HEK293 (cell line): ENCODE data around the gene ADRA2B.

ENCODE experiments used
- CTCF ChIA-PET: fragments of 350-600 bp; formaldehyde crosslinking; extraction: SDS; loops from one replicate; lab custom pipeline; 2021; ENCODE audit warnings: antibody characterized with exemption; lab: Yijun Ruan, JAX
- POLR2A ChIA-PET: fragments of 300-600 bp; formaldehyde crosslinking; extraction: SDS; loops from one replicate; lab custom pipeline; 2020; ENCODE audit warnings: antibody characterized with exemption, inconsistent platforms; lab: Yijun Ruan, JAX
- H3K27ac ChIP-seq: fragments of 200-500 bp; sonication (Bioruptor generic); 2 replicates; pipeline ENCODE4 v1.5.1; 2014; ENCODE audit warnings: low read depth, low read length, control low read depth, inconsistent platforms; ENCODE audit errors: extremely low read depth
- H3K36me3 ChIP-seq, 2 experiments: fragments of 200-500 bp in 1 of 2; sonication (Bioruptor generic) in 1 of 2; 1 replicate in 1 of 2; 2 replicates in 1 of 2; pipeline ENCODE4 v1.5.1; 2014 to 2017; ENCODE audit warnings: inconsistent platforms in 2 of 2, low read length in 2 of 2; ENCODE audit not compliant: control insufficient read depth in 2 of 2, insufficient read depth in 1 of 2
- H3K4me1 ChIP-seq: fragments of 200-500 bp; sonication (Bioruptor generic); 2 replicates; pipeline ENCODE4 v1.5.1; 2014; ENCODE audit warnings: mild to moderate bottlenecking, low read length, inconsistent platforms; ENCODE audit not compliant: control insufficient read depth, insufficient read depth
- H3K4me3 ChIP-seq: 2 replicates; pipeline ENCODE4 v1.5.1; 2011; ENCODE audit warnings: low read depth, mild to moderate bottlenecking, control low read depth, low read length, moderate library complexity
- H3K9me3 ChIP-seq: fragments of 200-500 bp; sonication (Bioruptor generic); 2 replicates; pipeline ENCODE4 v1.5.1; 2014; ENCODE audit warnings: low read depth, low read length, inconsistent platforms; ENCODE audit not compliant: control insufficient read depth, insufficient read depth
- HOXA7 ChIP-seq: sonication (generic); formaldehyde crosslinking; IDR thresholded peaks from 2 replicates; pipeline ENCODE4 v1.8.1; 2022; ENCODE audit warnings: missing genetic modification reagents, borderline replicate concordance
- HOXC10 ChIP-seq: sonication (generic); formaldehyde crosslinking; IDR thresholded peaks from 2 replicates; pipeline ENCODE4 v1.8.1; 2023; ENCODE audit warnings: mild to moderate bottlenecking, missing genetic modification reagents
- KLF10 ChIP-seq: fragments of 450-650 bp; IDR thresholded peaks from 2 replicates; pipeline ENCODE4 v1.5.1; 2018; ENCODE audit warnings: missing biosample characterization, mild to moderate bottlenecking, missing genetic modification characterization
- KLF8 ChIP-seq: fragments of 450-650 bp; formaldehyde crosslinking; IDR thresholded peaks from 2 replicates; pipeline ENCODE4 v1.5.1; 2016; ENCODE audit warnings: missing biosample characterization, missing genetic modification characterization
- MEIS1 ChIP-seq: sonication (generic); formaldehyde crosslinking; IDR thresholded peaks from 2 replicates; pipeline ENCODE4 v1.8.1; 2022; ENCODE audit warnings: missing genetic modification reagents, mild to moderate bottlenecking, borderline replicate concordance
- SALL2 ChIP-seq: fragments of 450-650 bp; formaldehyde crosslinking; IDR thresholded peaks from 2 replicates; pipeline ENCODE4 v1.5.0; 2017; ENCODE audit warnings: missing biosample characterization, mild to moderate bottlenecking, missing genetic modification characterization, borderline replicate concordance
- WT1 ChIP-seq: fragments of 450-650 bp; formaldehyde crosslinking; IDR thresholded peaks from 2 replicates; pipeline ENCODE4 v1.5.1; 2016; ENCODE audit warnings: missing biosample characterization, missing genetic modification characterization
- ZNF133 ChIP-seq: fragments of 450-650 bp; formaldehyde crosslinking; IDR thresholded peaks from 2 replicates; pipeline ENCODE4 v1.5.1; 2016; ENCODE audit warnings: missing biosample characterization, missing genetic modification characterization
- ZNF2 ChIP-seq: fragments of 450-650 bp; formaldehyde crosslinking; IDR thresholded peaks from 2 replicates; pipeline ENCODE4 v1.5.1; 2016; ENCODE audit warnings: missing biosample characterization, missing genetic modification characterization
- ZNF211 ChIP-seq: fragments of 450-650 bp; formaldehyde crosslinking; IDR thresholded peaks from 2 replicates; pipeline ENCODE4 v1.5.1; 2016; ENCODE audit warnings: low read depth, missing biosample characterization, missing genetic modification characterization
- ZNF214 ChIP-seq: fragments of 450-650 bp; formaldehyde crosslinking; IDR thresholded peaks from 2 replicates; pipeline ENCODE4 v1.5.1; 2017; ENCODE audit warnings: missing biosample characterization, mild to moderate bottlenecking, missing genetic modification characterization, borderline replicate concordance
- ZNF366 ChIP-seq: fragments of 450-650 bp; formaldehyde crosslinking; conservative IDR thresholded peaks from 2 replicates; pipeline ENCODE4 v1.5.1; 2016; ENCODE audit warnings: missing biosample characterization, missing genetic modification characterization
- ZNF391 ChIP-seq: fragments of 450-650 bp; formaldehyde crosslinking; IDR thresholded peaks from 2 replicates; pipeline ENCODE4 v1.5.1; 2016; ENCODE audit warnings: low read depth, missing biosample characterization, missing genetic modification characterization, borderline replicate concordance
- ZNF530 ChIP-seq: fragments of 450-650 bp; formaldehyde crosslinking; IDR thresholded peaks from 2 replicates; pipeline ENCODE4 v1.5.1; 2016; ENCODE audit warnings: low read depth, missing biosample characterization, missing genetic modification characterization
- ZNF626 ChIP-seq: fragments of 450-650 bp; sonication (Bioruptor Pico); formaldehyde crosslinking; IDR thresholded peaks from 2 replicates; pipeline ENCODE4 v1.5.1; 2018; ENCODE audit warnings: missing biosample characterization, missing genetic modification characterization, inconsistent platforms
- ZNF76 ChIP-seq: fragments of 450-650 bp; formaldehyde crosslinking; IDR thresholded peaks from 2 replicates; pipeline ENCODE4; 2016; ENCODE audit warnings: low read depth, missing biosample characterization, missing genetic modification characterization, borderline replicate concordance
- TF ChIP-seq, protein P1 (sequence below): fragments of 450-650 bp; formaldehyde crosslinking; IDR thresholded peaks from 2 replicates; pipeline ENCODE4 v1.5.1; 2017; ENCODE audit warnings: missing biosample characterization, missing genetic modification characterization
- TF ChIP-seq, protein P2 (sequence below): IDR thresholded peaks from 2 replicates; pipeline ENCODE4 v1.6.1; 2011; ENCODE audit warnings: mild to moderate bottlenecking, low read depth, low read length, borderline replicate concordance
- TF ChIP-seq, protein P3 (sequence below): fragments of 450-650 bp; formaldehyde crosslinking; IDR thresholded peaks from 2 replicates; pipeline ENCODE4 v1.5.1; 2016; ENCODE audit warnings: missing biosample characterization, missing genetic modification characterization
- TF ChIP-seq, protein P4 (sequence below): fragments of 450-650 bp; formaldehyde crosslinking; IDR thresholded peaks from 2 replicates; pipeline ENCODE4 v1.5.1; 2017; ENCODE audit warnings: missing biosample characterization, mild to moderate bottlenecking, missing genetic modification characterization, moderate library complexity
- TF ChIP-seq, protein P5 (sequence below): fragments of 450-650 bp; formaldehyde crosslinking; conservative IDR thresholded peaks from 2 replicates; pipeline ENCODE4 v1.5.1; 2016; ENCODE audit warnings: low read depth, missing biosample characterization, missing genetic modification characterization

Gene ADRA2B

DNA sequence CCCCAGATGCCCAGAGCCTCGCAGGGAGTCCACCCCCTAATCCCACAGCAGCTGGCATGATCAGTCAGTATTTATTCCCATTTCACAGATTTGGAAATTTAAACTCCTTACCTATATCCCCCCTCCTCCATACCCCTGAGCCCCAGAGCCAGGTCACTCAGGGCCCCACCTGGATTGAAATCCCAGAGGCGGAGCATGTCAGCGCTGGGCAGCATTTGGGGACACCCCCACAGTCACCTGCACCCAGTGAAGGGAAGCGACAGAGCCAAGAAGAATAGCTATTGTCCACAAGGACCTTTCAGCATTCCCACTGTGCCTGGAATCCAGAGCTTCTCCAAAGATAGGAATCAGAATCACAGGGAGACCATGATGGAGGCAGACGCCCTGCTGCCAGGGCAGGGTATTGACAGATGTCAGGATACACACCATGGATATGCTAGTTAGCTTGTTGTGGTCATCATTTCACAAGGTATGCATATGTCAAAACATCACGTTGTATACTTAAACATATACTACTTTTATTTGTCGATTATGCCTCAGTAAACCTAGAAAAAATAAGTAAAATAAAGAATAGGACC is 22.9 kb upstream of the ADRA2B start:
- no peak for TF ChIP-seq KLF10
- TF ChIP-seq ZNF133 (tag by site-specific recombination), result no peak
- no peak for TF ChIP-seq ZNF214 (tag by site-specific recombination)
- TF ChIP-seq ZNF211 (tag by site-specific recombination), result no peak
- no peak for TF ChIP-seq WT1 (tag by site-specific recombination)
- TF ChIP-seq SALL2, result no peak
- TF ChIP-seq ZNF626 (tag by site-specific recombination), result no peak
- TF ChIP-seq ZNF366 (tag by site-specific recombination), result no peak
- TF ChIP-seq ZNF76 (tag by site-specific recombination), result no peak
- TF ChIP-seq, protein P1, sequence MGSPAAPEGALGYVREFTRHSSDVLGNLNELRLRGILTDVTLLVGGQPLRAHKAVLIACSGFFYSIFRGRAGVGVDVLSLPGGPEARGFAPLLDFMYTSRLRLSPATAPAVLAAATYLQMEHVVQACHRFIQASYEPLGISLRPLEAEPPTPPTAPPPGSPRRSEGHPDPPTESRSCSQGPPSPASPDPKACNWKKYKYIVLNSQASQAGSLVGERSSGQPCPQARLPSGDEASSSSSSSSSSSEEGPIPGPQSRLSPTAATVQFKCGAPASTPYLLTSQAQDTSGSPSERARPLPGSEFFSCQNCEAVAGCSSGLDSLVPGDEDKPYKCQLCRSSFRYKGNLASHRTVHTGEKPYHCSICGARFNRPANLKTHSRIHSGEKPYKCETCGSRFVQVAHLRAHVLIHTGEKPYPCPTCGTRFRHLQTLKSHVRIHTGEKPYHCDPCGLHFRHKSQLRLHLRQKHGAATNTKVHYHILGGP, result no peak
- TF ChIP-seq HOXA7 (CRISPR knock-in tag), result no peak
- H3K27ac ChIP-seq, result no peak overlapping the region
- POLR2A ChIA-PET, result interaction anchor here (1.0 to 2.2 kb wide), 3 partner anchors 22 to 125 kb away, joined by 3 to 8 read pairs (median 3); no protein-coding TSS in a partner anchor
- H3K4me3 ChIP-seq, result no peak overlapping the region
- H3K36me3 ChIP-seq, result no peaks in the 10 kb centered on the region
- no peaks in the 10 kb centered on the region for H3K4me1 ChIP-seq
- H3K9me3 ChIP-seq, result no peaks in the 10 kb centered on the region
- CTCF ChIA-PET, result interaction anchor here (0.6 to 10.0 kb wide), 19 partner anchors 9 to 1094 kb away, joined by 3 to 142 read pairs (median 4); partner anchors contain the start of genes CIAO1 and TMEM127

DNA sequence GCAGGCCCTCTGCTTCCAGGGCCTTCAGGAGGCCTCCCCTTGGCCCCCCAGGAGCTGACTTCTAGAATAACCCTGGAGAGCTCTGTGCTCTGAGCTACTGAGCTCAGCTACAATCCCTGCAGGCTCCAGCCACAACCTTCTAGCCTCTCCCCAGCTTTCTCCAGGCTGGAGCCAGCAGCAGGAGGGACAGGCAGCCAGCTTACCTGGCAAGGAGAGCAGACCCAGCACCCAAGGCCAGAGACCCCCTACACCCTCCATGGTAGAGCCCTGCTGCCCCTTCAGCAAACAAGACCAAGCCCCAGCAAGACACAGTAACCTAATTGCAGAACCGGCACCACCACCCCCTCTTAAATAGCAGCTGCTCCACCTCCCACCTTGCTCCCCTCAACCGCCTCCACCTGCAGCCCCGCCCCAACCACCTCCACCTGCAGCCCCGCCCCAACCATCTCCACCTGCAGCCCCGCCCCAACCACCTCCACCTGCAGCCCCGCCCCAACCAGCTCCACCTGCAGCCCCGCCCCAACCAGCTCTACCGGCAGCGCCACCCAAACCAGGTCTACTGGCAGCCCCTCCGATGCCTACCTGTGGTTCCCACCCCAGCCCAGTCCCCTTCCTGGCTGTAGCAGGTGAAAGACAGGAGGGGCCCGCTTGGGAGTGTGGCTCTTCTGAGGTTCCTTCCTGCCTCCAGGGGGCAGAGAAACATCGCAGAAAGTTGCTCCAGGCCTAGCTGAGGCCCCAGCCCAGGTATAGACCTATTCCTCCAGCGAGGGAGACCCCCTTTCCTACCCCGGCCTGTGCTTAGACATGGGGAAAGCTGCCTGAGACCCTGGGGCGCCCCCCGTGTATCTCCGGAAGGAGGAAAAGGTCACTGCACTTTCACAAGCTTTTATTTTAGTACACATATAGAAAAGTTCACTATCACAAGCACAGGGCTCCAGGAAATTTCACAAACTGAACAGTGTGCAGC is 22.1 kb upstream of the ADRA2B start, which contains the start of gene ASTL:
ASTL (minus strand) TSS at position 324 of the 967 bp plus-strand sequence; CDS start at position 258, 66 bp downstream.
- H3K4me1 ChIP-seq, result no peaks in the 10 kb centered on the region
- H3K36me3 ChIP-seq, result no peaks in the 10 kb centered on the region
- H3K9me3 ChIP-seq, result no peaks in the 10 kb centered on the region
- ChIA-PET CTCF (interaction anchor here (0.6 to 10.0 kb wide), 21 partner anchors 8 to 1094 kb away, joined by 3 to 142 read pairs (median 4); partner anchors contain the start of genes CIAO1 and TMEM127), POLR2A (interaction anchor here (1.0 to 2.2 kb wide), 3 partner anchors 21 to 126 kb away, joined by 3 to 8 read pairs (median 3); no protein-coding TSS in a partner anchor)
- no peak within 1 kb of the TSS for H3K4me3 ChIP-seq
- H3K27ac ChIP-seq, result no peak within 1 kb of the TSS
- TF ChIP-seq KLF8 (tag by site-specific recombination), result peak; percentile 44; the same call in 1 of the 2 replicates
- TF ChIP-seq, protein P2, sequence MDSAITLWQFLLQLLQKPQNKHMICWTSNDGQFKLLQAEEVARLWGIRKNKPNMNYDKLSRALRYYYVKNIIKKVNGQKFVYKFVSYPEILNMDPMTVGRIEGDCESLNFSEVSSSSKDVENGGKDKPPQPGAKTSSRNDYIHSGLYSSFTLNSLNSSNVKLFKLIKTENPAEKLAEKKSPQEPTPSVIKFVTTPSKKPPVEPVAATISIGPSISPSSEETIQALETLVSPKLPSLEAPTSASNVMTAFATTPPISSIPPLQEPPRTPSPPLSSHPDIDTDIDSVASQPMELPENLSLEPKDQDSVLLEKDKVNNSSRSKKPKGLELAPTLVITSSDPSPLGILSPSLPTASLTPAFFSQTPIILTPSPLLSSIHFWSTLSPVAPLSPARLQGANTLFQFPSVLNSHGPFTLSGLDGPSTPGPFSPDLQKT, result no peak
- no peak for TF ChIP-seq ZNF2 (tag by site-specific recombination)
- TF ChIP-seq, protein P3, sequence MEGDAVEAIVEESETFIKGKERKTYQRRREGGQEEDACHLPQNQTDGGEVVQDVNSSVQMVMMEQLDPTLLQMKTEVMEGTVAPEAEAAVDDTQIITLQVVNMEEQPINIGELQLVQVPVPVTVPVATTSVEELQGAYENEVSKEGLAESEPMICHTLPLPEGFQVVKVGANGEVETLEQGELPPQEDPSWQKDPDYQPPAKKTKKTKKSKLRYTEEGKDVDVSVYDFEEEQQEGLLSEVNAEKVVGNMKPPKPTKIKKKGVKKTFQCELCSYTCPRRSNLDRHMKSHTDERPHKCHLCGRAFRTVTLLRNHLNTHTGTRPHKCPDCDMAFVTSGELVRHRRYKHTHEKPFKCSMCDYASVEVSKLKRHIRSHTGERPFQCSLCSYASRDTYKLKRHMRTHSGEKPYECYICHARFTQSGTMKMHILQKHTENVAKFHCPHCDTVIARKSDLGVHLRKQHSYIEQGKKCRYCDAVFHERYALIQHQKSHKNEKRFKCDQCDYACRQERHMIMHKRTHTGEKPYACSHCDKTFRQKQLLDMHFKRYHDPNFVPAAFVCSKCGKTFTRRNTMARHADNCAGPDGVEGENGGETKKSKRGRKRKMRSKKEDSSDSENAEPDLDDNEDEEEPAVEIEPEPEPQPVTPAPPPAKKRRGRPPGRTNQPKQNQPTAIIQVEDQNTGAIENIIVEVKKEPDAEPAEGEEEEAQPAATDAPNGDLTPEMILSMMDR, result 0 out of 2 replicates have a peak, but pooled peaks have one; percentile 17
- TF ChIP-seq, protein P4, sequence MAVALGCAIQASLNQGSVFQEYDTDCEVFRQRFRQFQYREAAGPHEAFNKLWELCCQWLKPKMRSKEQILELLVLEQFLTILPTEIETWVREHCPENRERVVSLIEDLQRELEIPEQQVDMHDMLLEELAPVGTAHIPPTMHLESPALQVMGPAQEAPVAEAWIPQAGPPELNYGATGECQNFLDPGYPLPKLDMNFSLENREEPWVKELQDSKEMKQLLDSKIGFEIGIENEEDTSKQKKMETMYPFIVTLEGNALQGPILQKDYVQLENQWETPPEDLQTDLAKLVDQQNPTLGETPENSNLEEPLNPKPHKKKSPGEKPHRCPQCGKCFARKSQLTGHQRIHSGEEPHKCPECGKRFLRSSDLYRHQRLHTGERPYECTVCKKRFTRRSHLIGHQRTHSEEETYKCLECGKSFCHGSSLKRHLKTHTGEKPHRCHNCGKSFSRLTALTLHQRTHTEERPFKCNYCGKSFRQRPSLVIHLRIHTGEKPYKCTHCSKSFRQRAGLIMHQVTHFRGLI (tag by site-specific recombination), result no peak
- TF ChIP-seq MEIS1 (CRISPR knock-in tag), result no peak
- TF ChIP-seq HOXC10 (CRISPR knock-in tag), result no peak
- no peak for TF ChIP-seq ZNF391 (tag by site-specific recombination)
- TF ChIP-seq, protein P5, sequence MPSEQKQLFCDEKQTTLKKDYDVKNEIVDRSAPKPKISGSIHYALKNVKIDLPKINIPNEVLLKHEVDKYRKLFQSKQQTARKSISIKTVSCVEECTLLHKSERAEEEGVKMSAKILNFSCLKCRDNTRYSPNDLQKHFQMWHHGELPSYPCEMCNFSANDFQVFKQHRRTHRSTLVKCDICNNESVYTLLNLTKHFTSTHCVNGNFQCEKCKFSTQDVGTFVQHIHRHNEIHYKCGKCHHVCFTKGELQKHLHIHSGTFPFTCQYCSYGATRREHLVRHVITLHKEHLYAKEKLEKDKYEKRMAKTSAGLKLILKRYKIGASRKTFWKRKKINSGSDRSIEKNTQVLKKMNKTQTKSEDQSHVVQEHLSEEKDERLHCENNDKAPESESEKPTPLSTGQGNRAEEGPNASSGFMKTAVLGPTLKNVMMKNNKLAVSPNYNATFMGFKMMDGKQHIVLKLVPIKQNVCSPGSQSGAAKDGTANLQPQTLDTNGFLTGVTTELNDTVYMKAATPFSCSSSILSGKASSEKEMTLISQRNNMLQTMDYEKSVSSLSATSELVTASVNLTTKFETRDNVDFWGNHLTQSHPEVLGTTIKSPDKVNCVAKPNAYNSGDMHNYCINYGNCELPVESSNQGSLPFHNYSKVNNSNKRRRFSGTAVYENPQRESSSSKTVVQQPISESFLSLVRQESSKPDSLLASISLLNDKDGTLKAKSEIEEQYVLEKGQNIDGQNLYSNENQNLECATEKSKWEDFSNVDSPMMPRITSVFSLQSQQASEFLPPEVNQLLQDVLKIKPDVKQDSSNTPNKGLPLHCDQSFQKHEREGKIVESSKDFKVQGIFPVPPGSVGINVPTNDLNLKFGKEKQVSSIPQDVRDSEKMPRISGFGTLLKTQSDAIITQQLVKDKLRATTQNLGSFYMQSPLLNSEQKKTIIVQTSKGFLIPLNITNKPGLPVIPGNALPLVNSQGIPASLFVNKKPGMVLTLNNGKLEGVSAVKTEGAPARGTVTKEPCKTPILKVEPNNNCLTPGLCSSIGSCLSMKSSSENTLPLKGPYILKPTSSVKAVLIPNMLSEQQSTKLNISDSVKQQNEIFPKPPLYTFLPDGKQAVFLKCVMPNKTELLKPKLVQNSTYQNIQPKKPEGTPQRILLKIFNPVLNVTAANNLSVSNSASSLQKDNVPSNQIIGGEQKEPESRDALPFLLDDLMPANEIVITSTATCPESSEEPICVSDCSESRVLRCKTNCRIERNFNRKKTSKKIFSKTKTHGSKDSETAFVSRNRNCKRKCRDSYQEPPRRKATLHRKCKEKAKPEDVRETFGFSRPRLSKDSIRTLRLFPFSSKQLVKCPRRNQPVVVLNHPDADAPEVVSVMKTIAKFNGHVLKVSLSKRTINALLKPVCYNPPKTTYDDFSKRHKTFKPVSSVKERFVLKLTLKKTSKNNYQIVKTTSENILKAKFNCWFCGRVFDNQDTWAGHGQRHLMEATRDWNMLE (tag by site-specific recombination), result no peak
- TF ChIP-seq ZNF530 (tag by site-specific recombination), result no peak
